Mesothelial cell of epicardium (in vitro differentiated cells): Measurements from ENCODE around the gene LMTK2. TPM values are rescaled to one million over a fixed set of nuclear protein-coding genes. Genes with fewer than 3 reads are reported as not detected.

ENCODE experiments used
- DNase-seq, 2 experiments: peaks; one replicate each; pipeline ENCODE4 v3.0.0; 2021; ENCODE audit warnings: low spot score in 2 of 2; ENCODE audit not compliant: unreplicated experiment in 2 of 2
- H3K27ac Mint-ChIP-seq: 2 replicates; pipeline ENCODE4 v1.8.0; 2021; ENCODE audit warnings: mixed read lengths
- H3K27me3 Mint-ChIP-seq: 2 replicates; pipeline ENCODE4 v1.8.0; 2021; ENCODE audit warnings: low read depth, mixed read lengths
- H3K36me3 Mint-ChIP-seq: 2 replicates; pipeline ENCODE4 v1.8.0; 2021; ENCODE audit warnings: mixed read lengths
- H3K4me1 Mint-ChIP-seq: 2 replicates; pipeline ENCODE4 v1.8.0; 2021; ENCODE audit warnings: mixed read lengths
- H3K4me3 Mint-ChIP-seq: 2 replicates; pipeline ENCODE4 v1.8.0; 2021; ENCODE audit warnings: mild to moderate bottlenecking, moderate library complexity, mixed read lengths
- H3K9me3 Mint-ChIP-seq: 2 replicates; pipeline ENCODE4 v1.8.0; 2021; ENCODE audit warnings: mixed read lengths
- total RNA-seq: library from RNA; stranded (reverse); gene quantifications from 3 replicates; pipeline ENCODE4 v1.2.1, GENCODE V29; 2021
- TF ChIP-seq, protein P1 (sequence below): fragments of 200-600 bp; sonication (generic); IDR thresholded peaks from one replicate; pipeline ENCODE4 v1.5.0; 2021; ENCODE audit warnings: antibody characterized with exemption; ENCODE audit not compliant: unreplicated experiment

LMTK2 gene
- total RNA-seq, 1 donor from 2014 or later, result 23.1 TPM

DNA sequence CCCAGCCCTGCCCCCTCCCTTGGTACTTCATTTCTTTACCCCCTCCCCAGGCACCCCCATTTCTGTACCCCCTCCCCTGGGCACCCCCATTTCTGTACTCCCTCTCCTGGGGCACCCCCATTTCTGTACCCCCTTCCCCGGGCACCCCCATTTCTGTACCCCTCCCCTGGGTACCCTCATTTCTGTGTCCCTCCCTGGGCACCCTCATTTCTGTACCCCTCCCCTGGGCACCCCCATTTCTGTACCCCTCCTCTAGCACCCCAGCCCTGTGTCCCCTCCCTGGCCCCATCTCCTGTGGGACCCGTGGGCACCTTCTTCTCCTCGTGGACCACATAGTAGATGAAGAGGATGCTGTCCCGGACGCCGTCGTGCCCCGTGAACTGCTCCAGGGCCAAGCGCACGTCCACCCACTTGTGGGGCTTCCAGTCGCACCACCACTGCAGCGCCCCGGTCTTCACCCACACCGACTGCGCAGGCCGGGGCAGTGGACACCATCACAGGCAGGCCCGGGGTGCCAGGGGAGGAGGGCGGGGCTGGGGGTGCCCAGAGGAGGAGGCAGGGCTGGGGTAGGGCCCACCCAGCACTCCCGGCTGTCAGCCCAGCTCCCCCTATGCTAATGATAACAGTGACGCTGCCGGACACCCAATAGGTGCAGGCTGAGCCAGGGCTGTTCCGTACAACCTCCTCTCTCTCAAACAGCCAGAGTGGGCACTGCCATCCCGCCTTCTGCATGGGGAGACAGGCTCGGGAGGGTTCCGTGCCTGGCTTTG lies 125.0 kb downstream of the LMTK2 start:
- TF ChIP-seq, protein P1, sequence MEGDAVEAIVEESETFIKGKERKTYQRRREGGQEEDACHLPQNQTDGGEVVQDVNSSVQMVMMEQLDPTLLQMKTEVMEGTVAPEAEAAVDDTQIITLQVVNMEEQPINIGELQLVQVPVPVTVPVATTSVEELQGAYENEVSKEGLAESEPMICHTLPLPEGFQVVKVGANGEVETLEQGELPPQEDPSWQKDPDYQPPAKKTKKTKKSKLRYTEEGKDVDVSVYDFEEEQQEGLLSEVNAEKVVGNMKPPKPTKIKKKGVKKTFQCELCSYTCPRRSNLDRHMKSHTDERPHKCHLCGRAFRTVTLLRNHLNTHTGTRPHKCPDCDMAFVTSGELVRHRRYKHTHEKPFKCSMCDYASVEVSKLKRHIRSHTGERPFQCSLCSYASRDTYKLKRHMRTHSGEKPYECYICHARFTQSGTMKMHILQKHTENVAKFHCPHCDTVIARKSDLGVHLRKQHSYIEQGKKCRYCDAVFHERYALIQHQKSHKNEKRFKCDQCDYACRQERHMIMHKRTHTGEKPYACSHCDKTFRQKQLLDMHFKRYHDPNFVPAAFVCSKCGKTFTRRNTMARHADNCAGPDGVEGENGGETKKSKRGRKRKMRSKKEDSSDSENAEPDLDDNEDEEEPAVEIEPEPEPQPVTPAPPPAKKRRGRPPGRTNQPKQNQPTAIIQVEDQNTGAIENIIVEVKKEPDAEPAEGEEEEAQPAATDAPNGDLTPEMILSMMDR, result no peak
- no peak for DNase-seq
- H3K36me3 Mint-ChIP-seq, result peaks cover 13% of the 10 kb centered on the region

GRCh38 chr7:98232263-98232585 lies 125.6 kb downstream of the LMTK2 start:
- no peak overlapping the region for H3K27ac Mint-ChIP-seq
- H3K4me1 Mint-ChIP-seq, result no peaks in the 10 kb centered on the region
- H3K9me3 Mint-ChIP-seq, result no peaks in the 10 kb centered on the region
- H3K4me3 Mint-ChIP-seq, result no peak overlapping the region
- TF ChIP-seq, protein P1, result no peak
- DNase-seq, result no peak
- no peaks in the 10 kb centered on the region for H3K27me3 Mint-ChIP-seq
- peaks cover 13% of the 10 kb centered on the region for H3K36me3 Mint-ChIP-seq

More for the DNA sequence above, 125.0 kb downstream of the LMTK2 start:
- no peak overlapping the region for H3K27ac Mint-ChIP-seq
- H3K9me3 Mint-ChIP-seq, result no peaks in the 10 kb centered on the region
- no peak overlapping the region for H3K4me3 Mint-ChIP-seq
- H3K27me3 Mint-ChIP-seq, result no peaks in the 10 kb centered on the region
- H3K4me1 Mint-ChIP-seq, result no peaks in the 10 kb centered on the region

GRCh38 chr7:98232799-98233198 lies 126.1 kb downstream of the LMTK2 start:
- Mint-ChIP-seq H3K4me3 (no peak overlapping the region), H3K27ac (no peak overlapping the region), H3K4me1 (no peaks in the 10 kb centered on the region), H3K27me3 (no peaks in the 10 kb centered on the region), H3K9me3 (no peaks in the 10 kb centered on the region), H3K36me3 (peaks cover 10% of the 10 kb centered on the region)
- no peak for DNase-seq
- TF ChIP-seq, protein P1, result no peak

DNA sequence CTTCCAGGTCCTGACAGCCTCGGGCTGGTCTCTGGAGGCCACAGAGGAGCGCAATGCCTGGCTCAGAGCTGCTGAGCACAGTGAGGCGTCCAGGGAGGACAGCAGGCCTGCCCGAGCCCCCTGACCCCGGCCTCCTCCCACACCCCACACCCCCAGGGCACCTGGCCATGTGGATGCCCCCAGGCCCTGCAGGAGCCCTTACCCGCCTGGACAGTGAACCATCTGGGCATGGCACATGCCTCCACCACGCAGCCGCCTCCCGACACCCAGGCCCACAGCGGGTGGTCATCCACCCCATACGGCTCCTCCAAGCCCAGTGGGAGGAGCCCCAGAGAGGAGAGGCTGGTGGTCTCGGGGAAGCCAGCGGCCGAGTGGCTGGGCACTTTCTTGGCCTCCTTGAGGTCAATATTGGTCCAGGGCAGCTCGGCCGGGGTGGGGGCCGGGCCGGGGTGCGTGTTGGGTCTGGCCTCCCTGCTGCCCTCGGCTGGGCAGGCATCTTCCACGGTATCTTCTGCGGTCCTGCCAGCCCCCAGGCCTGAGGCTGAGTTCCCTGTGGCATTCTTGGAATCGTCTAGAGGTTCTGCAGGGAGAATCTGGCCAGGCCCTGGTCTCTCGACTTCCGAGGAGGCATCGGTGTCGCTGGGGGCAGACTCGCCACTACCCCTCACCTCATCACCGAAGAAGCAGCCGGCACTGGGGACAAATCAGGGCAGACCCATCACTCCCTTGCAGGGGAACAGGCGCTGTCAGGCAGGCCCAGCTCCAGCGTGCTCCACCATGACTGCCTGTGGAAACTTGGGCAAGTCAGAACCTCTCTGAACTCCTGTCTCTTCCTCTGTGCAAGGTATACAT lies 126.8 kb downstream of the LMTK2 start:
- Mint-ChIP-seq H3K27ac (no peak overlapping the region), H3K4me3 (no peak overlapping the region), H3K4me1 (no peaks in the 10 kb centered on the region), H3K27me3 (no peaks in the 10 kb centered on the region), H3K9me3 (no peaks in the 10 kb centered on the region), H3K36me3 (peaks cover 6% of the 10 kb centered on the region)
- no peak for DNase-seq
- TF ChIP-seq, protein P1, result no peak

DNA sequence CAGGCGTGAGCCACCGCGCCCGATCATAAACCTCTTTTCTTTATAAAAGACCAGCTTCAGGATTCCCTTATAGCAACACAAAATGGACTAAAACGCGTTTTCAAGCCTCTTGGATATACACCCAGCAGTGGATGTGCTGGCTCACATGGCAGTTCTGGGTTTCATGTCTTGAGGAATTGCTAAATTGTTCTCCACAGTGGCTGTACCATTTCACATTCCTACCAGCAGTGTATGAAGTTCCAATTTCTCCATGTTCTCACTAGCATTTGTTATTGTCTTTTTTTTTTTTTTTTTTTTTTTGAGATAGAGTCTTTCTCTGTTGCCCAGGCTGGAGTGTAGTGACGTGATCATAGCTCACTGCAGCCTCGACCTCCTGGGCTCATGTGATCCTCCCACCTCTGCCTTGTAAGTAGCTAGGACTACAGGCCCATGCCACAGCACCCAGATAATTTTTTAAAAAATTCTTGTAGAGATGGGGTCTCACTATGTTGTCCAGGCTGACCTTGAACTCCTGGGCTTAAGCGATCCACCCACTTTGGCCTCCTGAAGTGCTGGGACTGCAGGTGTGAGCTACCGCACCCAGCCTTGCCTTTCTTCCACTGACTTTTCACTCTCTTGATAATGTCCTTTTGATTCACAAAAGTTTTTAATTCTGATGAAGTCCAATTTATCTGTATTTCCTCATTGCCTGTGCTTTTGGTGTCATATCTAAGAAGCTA lies 127.9 kb downstream of the LMTK2 start:
- no peak overlapping the region for H3K27ac Mint-ChIP-seq
- DNase-seq, result no peak
- H3K36me3 Mint-ChIP-seq, result peaks cover 9% of the 10 kb centered on the region
- no peaks in the 10 kb centered on the region for H3K4me1 Mint-ChIP-seq
- H3K9me3 Mint-ChIP-seq, result no peaks in the 10 kb centered on the region
- H3K27me3 Mint-ChIP-seq, result no peaks in the 10 kb centered on the region
- no peak overlapping the region for H3K4me3 Mint-ChIP-seq
- TF ChIP-seq, protein P1, result no peak
